GM23248 (cell line): ENCODE measurements around the gene DCDC1. TPM values are rescaled to one million over a fixed set of nuclear protein-coding genes. Genes with fewer than 3 reads are reported as not detected.

Experiments used
- DNase-seq: peaks from one replicate; pipeline ENCODE4 v3.0.0-alpha.2; 2015
- H2AFZ ChIP-seq: fragments of 200-600 bp; sonication (generic); 2 replicates; pipeline ENCODE4 v1.6.1; 2016; ENCODE audit warnings: antibody characterized with exemption
- H3F3A ChIP-seq: fragments of 200-600 bp; sonication (generic); 2 replicates; pipeline ENCODE4 v1.6.1; 2016; ENCODE audit warnings: mild to moderate bottlenecking, antibody characterized with exemption, mixed run types; ENCODE audit not compliant: insufficient read depth
- H3K27ac ChIP-seq: fragments of 200-600 bp; sonication (generic); 2 replicates; pipeline ENCODE4 v1.5.1; 2016; ENCODE audit warnings: mild to moderate bottlenecking
- H3K27me3 ChIP-seq: fragments of 200-600 bp; sonication (generic); replicated peaks from 2 replicates; pipeline ENCODE4 v1.6.1; 2016; ENCODE audit warnings: mild to moderate bottlenecking; ENCODE audit not compliant: insufficient read depth
- H3K36me3 ChIP-seq: fragments of 200-600 bp; sonication (generic); 2 replicates; pipeline ENCODE4 v1.6.1; 2016; ENCODE audit warnings: low read depth, mild to moderate bottlenecking
- H3K4me1 ChIP-seq: fragments of 200-600 bp; sonication (generic); 2 replicates; pipeline ENCODE4 v1.6.1; 2016; ENCODE audit warnings: mild to moderate bottlenecking; ENCODE audit not compliant: insufficient read depth
- H3K4me2 ChIP-seq: fragments of 200-600 bp; sonication (generic); one replicate; pipeline ENCODE4 v1.6.1; 2016; ENCODE audit warnings: mild to moderate bottlenecking; ENCODE audit not compliant: unreplicated experiment
- H3K4me3 ChIP-seq: fragments of 200-600 bp; sonication (generic); 2 replicates; pipeline ENCODE4 v1.5.1; 2016; ENCODE audit warnings: mild to moderate bottlenecking
- H3K79me2 ChIP-seq: fragments of 200-600 bp; sonication (generic); 2 replicates; pipeline ENCODE4 v1.6.1; 2016; ENCODE audit warnings: mild to moderate bottlenecking; ENCODE audit not compliant: insufficient read depth
- H3K9ac ChIP-seq: fragments of 200-600 bp; sonication (generic); 2 replicates; pipeline ENCODE4 v1.6.1; 2016; ENCODE audit warnings: mild to moderate bottlenecking
- H3K9me2 ChIP-seq: fragments of 200-600 bp; sonication (generic); 2 replicates; pipeline ENCODE4 v1.6.1; 2016; ENCODE audit warnings: mixed run types, mild to moderate bottlenecking, moderate library complexity; ENCODE audit not compliant: insufficient read depth
- H3K9me3 ChIP-seq: fragments of 200-600 bp; sonication (generic); one replicate; pipeline ENCODE4 v1.6.1; 2017; ENCODE audit warnings: low read depth
- H4K20me1 ChIP-seq: fragments of 200-600 bp; sonication (generic); 2 replicates; pipeline ENCODE4 v1.6.0; 2016; ENCODE audit not compliant: insufficient read depth
- EZH2 ChIP-seq: fragments of 200-600 bp; sonication (generic); IDR thresholded peaks from 2 replicates; pipeline ENCODE4 v1.6.1; 2018; ENCODE audit warnings: antibody characterized with exemption, mild to moderate bottlenecking; ENCODE audit not compliant: insufficient read depth, poor library complexity, severe bottlenecking
- EZH2phosphoT487 ChIP-seq: fragments of 200-600 bp; sonication (generic); IDR thresholded peaks from 2 replicates; pipeline ENCODE4 v1.6.1; 2018; ENCODE audit warnings: antibody characterized with exemption, moderate library complexity, mild to moderate bottlenecking, low read depth; ENCODE audit not compliant: insufficient read depth
- WGBS, 2 experiments: methylation state at CpG; one replicate each; pipeline ENCODE4 v1.1.6; 2015 to 2017; ENCODE audit warnings: low lambda C conversion rate in 2 of 2, low coverage in 1 of 2; ENCODE audit errors: missing lambda C conversion rate in 2 of 2; 5-methylcytosine and 5-hydroxymethylcytosine counted together
- in situ Hi-C: fragments of 300-500 bp; cut with MboI; formaldehyde crosslinking; loops from 2 replicates; pipeline ENCODE4 v1.15.0; 2020
- polyA plus RNA-seq: library from polyadenylated mRNA; unstranded; fragments of >200 nt; fragmentation: Nextera tagmentation; extraction: Ambion mirVana; gene quantifications from 2 replicates; pipeline ENCODE4 v1.2.1, GENCODE V29; 2016
- total RNA-seq: library from RNA; depleted of rRNA; stranded (reverse); fragments of >200 nt; shearing (Covaris generic); gene quantifications from 2 replicates; pipeline ENCODE4 v1.2.3, GENCODE V29; 2014

Gene DCDC1
- total and polyA plus RNA-seq, 2 experiments from 2014 or later: not detected

DNA sequence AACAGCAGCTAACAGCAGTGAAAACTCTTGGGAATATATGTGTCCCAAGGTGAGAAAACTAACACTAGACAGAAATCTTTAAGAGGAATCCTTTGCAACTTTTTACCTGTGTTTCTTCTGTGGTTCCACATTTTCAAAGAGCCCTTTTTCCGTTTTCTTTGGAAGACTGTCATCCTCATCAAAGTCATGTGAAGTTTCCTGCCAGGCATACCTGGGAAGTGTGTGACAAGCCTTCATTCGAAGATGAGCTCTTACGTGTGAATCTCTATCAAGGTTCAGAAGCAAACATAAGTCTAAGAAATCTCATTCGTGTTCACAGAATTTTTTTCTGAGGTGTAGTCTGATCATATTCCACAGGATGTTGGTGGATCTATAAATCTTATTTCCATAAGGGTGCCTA lies 452.8 kb downstream of the DCDC1 start:
- H3K9me3 ChIP-seq: no peaks in the 10 kb centered on the region
- H3K4me3 ChIP-seq: no peak overlapping the region
- peaks cover 11% of the 10 kb centered on the region; the same call in 1 of the 2 replicates for H3K4me1 ChIP-seq
- 35 to 46% methylated on average over 4 of the region's 4 CpGs for WGBS, 2 experiments
- H3K36me3 ChIP-seq: no peaks in the 10 kb centered on the region
- no peaks in the 10 kb centered on the region for H3F3A ChIP-seq
- 0 out of 2 replicates have a peak, but pooled peaks cover 5% of the 10 kb centered on the region for H3K27me3 ChIP-seq
- TF ChIP-seq EZH2 (no peak), EZH2phosphoT487 (no peak)
- H4K20me1 ChIP-seq: no peaks in the 10 kb centered on the region
- H3K4me2 ChIP-seq: no peak overlapping the region
- H2AFZ ChIP-seq: no peak overlapping the region
- DNase-seq: no peak
- no peaks in the 10 kb centered on the region for H3K79me2 ChIP-seq
- in situ Hi-C loops: loop anchor here (25.0 kb wide), 2 partner anchors 554 to 1479 kb away; no protein-coding TSS in a partner anchor
- no peak overlapping the region for H3K27ac ChIP-seq
- no peaks in the 10 kb centered on the region for H3K9me2 ChIP-seq
- H3K9ac ChIP-seq: no peak overlapping the region

GRCh38 chr11:30914143-30914762 lies 455.3 kb downstream of the DCDC1 start:
- Histone ChIP-seq H3K4me2 (no peak overlapping the region), H3K27me3 (0 out of 2 replicates have a peak, but pooled peaks cover 5% of the 10 kb centered on the region), H3K9me3 (no peaks in the 10 kb centered on the region), H3K4me1 (0 out of 2 replicates have a peak, but pooled peaks cover 4% of the 10 kb centered on the region), H3K9me2 (no peaks in the 10 kb centered on the region), H3K4me3 (no peak overlapping the region), H4K20me1 (no peaks in the 10 kb centered on the region), H3F3A (no peaks in the 10 kb centered on the region), H3K27ac (no peak overlapping the region), H3K9ac (no peak overlapping the region), H2AFZ (no peak overlapping the region; the same call in 1 of the 2 replicates), H3K36me3 (no peaks in the 10 kb centered on the region), H3K79me2 (no peaks in the 10 kb centered on the region)
- WGBS, 2 experiments: 7 to 9% methylated on average over 8 of the region's 8 CpGs
- TF ChIP-seq EZH2 (no peak), EZH2phosphoT487 (no peak)
- in situ Hi-C loops: loop anchor here (25.0 kb wide), 2 partner anchors 552 to 1477 kb away; no protein-coding TSS in a partner anchor
- DNase-seq: peak; percentile 85

GRCh38 chr11:30911247-30911646 lies 458.3 kb downstream of the DCDC1 start:
- H3F3A ChIP-seq: no peaks in the 10 kb centered on the region
- no peak overlapping the region for H3K4me2 ChIP-seq
- DNase-seq: no peak
- no peaks in the 10 kb centered on the region for H3K79me2 ChIP-seq
- no peak overlapping the region for H3K4me3 ChIP-seq
- TF ChIP-seq EZH2: no peak
- no peak for TF ChIP-seq EZH2phosphoT487
- in situ Hi-C loops: loop anchor here (25.0 kb wide), 2 partner anchors 549 to 1474 kb away; no protein-coding TSS in a partner anchor
- no peaks in the 10 kb centered on the region for H3K4me1 ChIP-seq
- H3K27me3 ChIP-seq: 0 out of 2 replicates have a peak, but pooled peaks cover 3% of the 10 kb centered on the region
- H3K9me2 ChIP-seq: no peaks in the 10 kb centered on the region
- no peak overlapping the region for H3K27ac ChIP-seq
- no peaks in the 10 kb centered on the region for H3K9me3 ChIP-seq
- H4K20me1 ChIP-seq: no peaks in the 10 kb centered on the region
- H3K9ac ChIP-seq: no peak overlapping the region
- H2AFZ ChIP-seq: no peak overlapping the region
- no peaks in the 10 kb centered on the region for H3K36me3 ChIP-seq

- in situ Hi-C loops: loop anchor here (25.0 kb wide), 2 partner anchors 547 to 1472 kb away; no protein-coding TSS in a partner anchor
- no peak overlapping the region for H3K27ac ChIP-seq
- H3K36me3 ChIP-seq: no peaks in the 10 kb centered on the region
- H3K27me3 ChIP-seq: no peaks in the 10 kb centered on the region
- DNase-seq: no peak
- H4K20me1 ChIP-seq: no peaks in the 10 kb centered on the region
- no peaks in the 10 kb centered on the region for H3K9me3 ChIP-seq
- no peak overlapping the region for H3K4me2 ChIP-seq
- no peak overlapping the region for H2AFZ ChIP-seq
- no peaks in the 10 kb centered on the region for H3F3A ChIP-seq
- H3K4me3 ChIP-seq: no peak overlapping the region
- no peaks in the 10 kb centered on the region for H3K9me2 ChIP-seq
- no peaks in the 10 kb centered on the region for H3K4me1 ChIP-seq
- WGBS, 2 experiments: 93 to 96% methylated on average over 1 of the region's 1 CpG
- H3K9ac ChIP-seq: no peak overlapping the region
- no peaks in the 10 kb centered on the region for H3K79me2 ChIP-seq
- TF ChIP-seq EZH2phosphoT487: no peak
- TF ChIP-seq EZH2: no peak
These were observed 460.7 kb downstream of the DCDC1 start for GRCh38 chr11:30908857-30909256.
